Nephron progenitor cell (in vitro differentiated cells): Measurements from ENCODE around the gene LRRIQ4.

Experiments used
- DNase-seq: peaks from one replicate; pipeline ENCODE4 v3.0.0; 2021
- H3K27ac Mint-ChIP-seq: 2 replicates; pipeline ENCODE4 v1.8.0; 2021; ENCODE audit warnings: mild to moderate bottlenecking, moderate library complexity, mixed read lengths
- H3K27me3 Mint-ChIP-seq: 2 replicates; pipeline ENCODE4 v1.8.0; 2021; ENCODE audit warnings: mild to moderate bottlenecking, low read depth, mixed read lengths; ENCODE audit not compliant: poor library complexity
- H3K36me3 Mint-ChIP-seq: 2 replicates; pipeline ENCODE4 v1.8.0; 2021; ENCODE audit warnings: low read depth, mixed read lengths
- H3K4me1 Mint-ChIP-seq: 2 replicates; pipeline ENCODE4 v1.8.0; 2021; ENCODE audit warnings: mixed read lengths
- H3K4me3 Mint-ChIP-seq: 2 replicates; pipeline ENCODE4 v1.8.0; 2021; ENCODE audit warnings: mild to moderate bottlenecking, moderate library complexity, mixed read lengths
- H3K9me3 Mint-ChIP-seq: 2 replicates; pipeline ENCODE4 v1.8.0; 2021; ENCODE audit warnings: mild to moderate bottlenecking, moderate library complexity, mixed read lengths
- TF ChIP-seq, protein P1 (sequence below): fragments of 200-600 bp; sonication (generic); IDR thresholded peaks from 2 replicates; pipeline ENCODE4 v1.5.0; 2021; ENCODE audit warnings: antibody characterized with exemption

Gene LRRIQ4

DNA sequence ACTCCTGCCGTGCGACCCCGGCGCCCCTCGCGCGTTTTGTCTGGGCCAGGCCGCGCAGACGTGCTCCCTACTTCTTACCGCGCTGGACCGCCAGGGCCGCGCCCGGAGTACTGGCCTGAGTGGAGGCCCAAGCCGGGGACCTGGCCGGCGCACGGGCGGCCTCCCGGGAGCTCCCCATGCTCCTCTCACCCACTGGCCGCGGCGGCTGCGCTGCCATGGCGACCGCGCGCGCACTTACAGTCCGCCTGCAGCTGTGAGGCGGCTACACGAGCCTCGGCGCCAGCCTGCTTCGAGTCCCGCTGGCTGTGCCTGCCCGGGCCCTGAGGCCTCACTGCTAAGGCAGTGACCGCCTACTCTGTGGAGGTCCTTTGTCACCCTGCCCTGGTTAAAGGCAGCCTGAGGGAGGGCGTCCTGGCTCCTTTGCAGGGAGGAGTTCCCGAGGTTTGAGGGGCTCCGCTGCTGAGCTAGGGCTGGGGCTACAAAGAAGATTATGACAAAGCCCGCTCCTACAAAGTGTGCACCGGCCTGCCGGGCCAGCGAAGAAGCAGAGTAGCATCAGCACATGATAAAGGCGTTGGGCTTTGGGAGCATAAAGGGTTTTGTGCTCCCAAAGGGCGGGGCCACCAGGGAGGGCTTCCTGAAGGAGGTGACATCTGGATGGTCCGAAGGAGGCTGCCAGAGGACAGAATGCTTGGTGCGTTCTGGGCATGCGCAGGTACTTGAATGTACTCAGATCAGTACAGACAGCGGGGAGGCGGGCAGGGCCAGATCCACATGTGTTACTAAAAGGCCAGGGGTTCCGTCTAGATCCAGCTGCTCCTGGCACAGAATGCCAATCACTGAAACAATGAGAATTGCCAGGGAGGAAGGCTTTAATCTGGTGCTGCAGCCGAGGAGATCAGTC lies at the start of gene LRRIQ4, which contains the start of gene LRRC34:
TSS of gene LRRIQ4 (plus strand) at position 539 of the 904 bp plus-strand sequence. CDS start 9,052 bp downstream, outside the sequence.
TSS of gene LRRC34 (minus strand) at position 573 of the 904 bp plus-strand sequence. CDS start at position 217, 356 bp downstream.
- peak within 1 kb of the TSS; percentile 77 for H3K27ac Mint-ChIP-seq
- H3K27me3 Mint-ChIP-seq, result peaks cover 9% of the 10 kb centered on the region
- peaks cover 19% of the 10 kb centered on the region for H3K4me1 Mint-ChIP-seq
- peak within 1 kb of the TSS; percentile 84 for H3K4me3 Mint-ChIP-seq
- peak; percentile 73 for DNase-seq
- peaks cover 4% of the 10 kb centered on the region for H3K36me3 Mint-ChIP-seq
- H3K9me3 Mint-ChIP-seq, result peaks cover 40% of the 10 kb centered on the region
- TF ChIP-seq, protein P1, sequence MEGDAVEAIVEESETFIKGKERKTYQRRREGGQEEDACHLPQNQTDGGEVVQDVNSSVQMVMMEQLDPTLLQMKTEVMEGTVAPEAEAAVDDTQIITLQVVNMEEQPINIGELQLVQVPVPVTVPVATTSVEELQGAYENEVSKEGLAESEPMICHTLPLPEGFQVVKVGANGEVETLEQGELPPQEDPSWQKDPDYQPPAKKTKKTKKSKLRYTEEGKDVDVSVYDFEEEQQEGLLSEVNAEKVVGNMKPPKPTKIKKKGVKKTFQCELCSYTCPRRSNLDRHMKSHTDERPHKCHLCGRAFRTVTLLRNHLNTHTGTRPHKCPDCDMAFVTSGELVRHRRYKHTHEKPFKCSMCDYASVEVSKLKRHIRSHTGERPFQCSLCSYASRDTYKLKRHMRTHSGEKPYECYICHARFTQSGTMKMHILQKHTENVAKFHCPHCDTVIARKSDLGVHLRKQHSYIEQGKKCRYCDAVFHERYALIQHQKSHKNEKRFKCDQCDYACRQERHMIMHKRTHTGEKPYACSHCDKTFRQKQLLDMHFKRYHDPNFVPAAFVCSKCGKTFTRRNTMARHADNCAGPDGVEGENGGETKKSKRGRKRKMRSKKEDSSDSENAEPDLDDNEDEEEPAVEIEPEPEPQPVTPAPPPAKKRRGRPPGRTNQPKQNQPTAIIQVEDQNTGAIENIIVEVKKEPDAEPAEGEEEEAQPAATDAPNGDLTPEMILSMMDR, result no peak

DNA sequence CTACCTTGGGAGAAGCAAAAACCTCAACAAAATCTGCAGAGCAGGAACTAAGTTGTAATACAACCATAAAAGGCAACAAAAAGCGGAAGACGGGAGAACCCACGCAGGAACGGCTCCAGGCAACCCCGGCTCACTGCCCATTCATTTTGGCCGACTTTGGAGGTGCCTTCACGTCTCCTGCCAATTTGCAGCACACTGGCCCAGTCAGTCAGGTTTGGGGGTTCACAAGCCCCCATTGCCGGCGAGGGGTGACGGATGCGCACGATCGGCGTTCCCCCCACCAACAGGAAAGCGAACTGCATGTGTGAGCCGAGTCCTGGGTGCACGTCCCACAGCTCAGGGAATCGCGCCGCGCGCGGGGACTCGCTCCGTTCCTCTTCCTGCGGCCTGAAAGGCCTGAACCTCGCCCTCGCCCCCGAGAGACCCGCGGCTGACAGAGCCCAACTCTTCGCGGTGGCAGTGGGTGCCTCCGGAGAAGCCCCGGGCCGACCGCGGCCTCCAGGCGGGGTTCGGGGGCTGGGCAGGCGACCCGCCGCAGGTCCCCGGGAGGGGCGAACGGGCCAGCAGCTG lies 48.3 kb upstream of the LRRIQ4 start:
- Mint-ChIP-seq H3K9me3 (peaks cover 31% of the 10 kb centered on the region), H3K36me3 (peaks cover 17% of the 10 kb centered on the region), H3K27ac (peak overlapping the region; percentile 62), H3K27me3 (no peaks in the 10 kb centered on the region), H3K4me1 (peaks cover 5% of the 10 kb centered on the region), H3K4me3 (peak overlapping the region; percentile 89)
- TF ChIP-seq, protein P1, result no peak
- DNase-seq, result no peak

DNA sequence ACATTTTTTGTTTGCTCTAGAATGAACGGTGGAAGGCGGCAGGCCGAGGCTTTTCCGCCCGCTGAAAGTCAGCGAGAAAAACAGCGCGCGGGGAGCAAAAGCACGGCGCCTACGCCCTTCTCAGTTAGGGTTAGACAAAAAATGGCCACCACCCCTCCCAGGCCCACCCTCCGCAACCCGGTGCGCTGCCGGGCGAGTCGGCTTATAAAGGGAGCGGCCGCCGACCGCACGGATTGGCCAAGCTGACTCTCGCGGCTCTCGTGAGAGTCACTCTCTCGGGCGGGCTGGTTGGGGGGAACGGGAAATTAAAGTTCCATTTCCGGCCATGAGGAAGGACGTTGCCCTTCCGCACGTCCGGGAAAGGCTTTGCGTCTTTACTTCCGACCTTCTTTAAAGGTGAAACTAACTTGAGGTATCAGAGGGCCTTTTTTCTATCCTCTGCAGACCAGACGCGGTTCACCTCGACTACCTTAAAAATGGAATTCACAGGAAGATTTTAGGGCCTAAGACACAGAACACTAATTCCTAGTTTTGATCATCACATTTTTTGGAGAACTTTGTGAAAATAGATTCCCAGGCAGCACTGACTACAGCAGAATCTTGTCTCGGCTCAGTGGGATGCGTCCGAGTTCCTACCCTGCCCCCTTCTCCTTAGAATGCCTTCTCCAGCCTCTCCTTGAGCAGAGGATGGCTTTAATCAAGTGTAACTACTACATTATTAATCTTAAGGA lies 47.6 kb upstream of the LRRIQ4 start, which contains the start of gene TERC:
TSS of gene TERC (minus strand) at position 179 of the 731 bp plus-strand sequence.
- Mint-ChIP-seq H3K4me1 (peaks cover 10% of the 10 kb centered on the region), H3K27me3 (peaks cover 3% of the 10 kb centered on the region), H3K9me3 (peaks cover 31% of the 10 kb centered on the region), H3K4me3 (peak within 1 kb of the TSS; percentile 89), H3K27ac (peak within 1 kb of the TSS; percentile 62), H3K36me3 (peaks cover 17% of the 10 kb centered on the region)
- DNase-seq, result peak; percentile 51
- TF ChIP-seq, protein P1, result no peak

- H3K27me3 Mint-ChIP-seq, result peaks cover 7% of the 10 kb centered on the region
- peak within 1 kb of the TSS; percentile 92 for H3K4me3 Mint-ChIP-seq
- H3K9me3 Mint-ChIP-seq, result peaks cover 18% of the 10 kb centered on the region
- TF ChIP-seq, protein P1, result no peak
- peaks cover 21% of the 10 kb centered on the region for H3K4me1 Mint-ChIP-seq
- peak within 1 kb of the TSS; percentile 96 for H3K27ac Mint-ChIP-seq
- peaks cover 13% of the 10 kb centered on the region for H3K36me3 Mint-ChIP-seq
- DNase-seq, result peak; percentile 81
Observed at GRCh38 chr3:169769287-169770181, 43.1 kb upstream of the LRRIQ4 start, which contains the start of gene ACTRT3. Gene ACTRT3, minus strand, starts transcription at chr3:169769561. Its CDS starts 41 bp downstream, at chr3:169769520.
